Fibroblast of skin of right quadriceps (primary cell): ENCODE results near the gene EZH2.

Experiments
- DNase-seq: peaks from one replicate; pipeline ENCODE4 v3.0.0-alpha.2; 2013

The EZH2 gene

DNA sequence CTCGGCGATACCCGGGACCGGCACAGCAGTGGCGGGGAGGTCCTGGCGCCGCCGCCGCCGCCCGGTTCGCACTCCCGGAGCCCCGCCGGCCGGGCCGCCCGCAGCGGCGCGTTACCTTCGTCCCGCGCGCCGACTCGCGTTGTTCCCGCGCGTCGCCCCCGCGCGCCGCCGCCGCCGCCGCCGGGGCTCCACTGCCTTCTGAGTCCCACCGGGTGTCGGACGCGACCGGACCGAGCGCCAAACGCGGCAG, at the start of gene EZH2:
Gene EZH2 (minus strand): TSS at position 243 of the 250 bp plus-strand sequence. CDS start 36,993 bp downstream, outside the sequence.
- no peak for DNase-seq

GRCh38 chr7:148931470-148931869, 47.4 kb upstream of the EZH2 start:
- no peak for DNase-seq

DNA sequence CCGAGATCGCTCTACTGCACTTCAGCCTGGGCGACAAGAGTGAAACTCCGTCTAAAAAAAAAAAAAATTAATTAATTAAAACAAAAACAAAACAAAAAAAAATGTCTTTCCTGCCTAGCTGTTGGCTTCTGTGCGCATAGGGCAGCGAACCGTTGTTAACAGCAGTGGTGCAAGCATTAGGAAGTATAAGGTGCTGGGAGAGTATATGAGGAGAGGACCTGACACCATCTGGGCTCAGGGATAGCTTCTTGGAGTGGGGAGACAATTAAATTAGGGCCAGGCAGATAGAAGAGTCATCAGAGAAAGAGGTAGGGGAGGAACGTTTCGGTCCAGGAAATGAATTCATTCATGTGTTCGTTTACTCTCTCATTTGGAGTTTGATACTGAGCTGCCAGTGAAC, 46.2 kb upstream of the EZH2 start:
- no peak for DNase-seq

DNA sequence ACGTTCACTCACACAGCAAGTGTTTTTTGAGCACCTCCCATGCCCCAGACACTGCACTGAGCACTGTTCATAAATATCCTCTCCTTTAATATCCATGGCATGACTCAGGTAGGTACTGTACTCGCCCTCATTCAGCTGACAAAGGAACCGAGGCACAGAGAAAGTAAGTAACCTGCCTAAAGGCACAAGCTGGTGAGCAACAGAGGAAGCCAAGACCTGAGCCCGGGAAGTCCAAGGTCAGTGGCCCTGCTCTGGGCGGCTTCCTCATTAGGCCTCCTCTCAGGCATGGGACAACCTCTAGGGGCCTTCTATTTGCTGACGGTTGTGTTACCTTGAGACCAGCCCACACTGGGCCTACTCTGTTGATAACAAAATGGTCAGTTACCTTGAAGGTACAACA, 45.1 kb upstream of the EZH2 start:
- DNase-seq, result no peak

GRCh38 chr7:148927123-148928045, 43.3 kb upstream of the EZH2 start:
- no peak for DNase-seq

DNA sequence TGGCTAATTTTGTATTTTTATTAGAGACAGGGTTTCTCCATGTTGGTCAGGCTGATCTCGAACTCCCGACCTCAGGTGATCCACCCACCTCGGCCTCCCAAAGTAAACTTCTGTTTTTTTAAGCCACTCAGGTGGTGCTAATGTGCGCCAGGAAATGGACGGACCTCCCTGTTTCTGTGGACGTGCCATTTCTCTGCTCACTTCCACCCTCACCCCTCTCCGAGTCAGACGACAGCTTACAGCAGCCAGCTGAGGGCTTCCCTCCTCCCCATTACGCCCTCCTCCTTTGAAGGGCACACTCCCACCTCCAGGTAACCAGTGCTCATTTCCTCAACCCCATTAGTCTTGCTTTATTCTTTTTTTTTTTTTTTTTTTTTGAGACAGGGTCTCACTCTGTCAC, 41.7 kb upstream of the EZH2 start:
- DNase-seq, result no peak

DNA sequence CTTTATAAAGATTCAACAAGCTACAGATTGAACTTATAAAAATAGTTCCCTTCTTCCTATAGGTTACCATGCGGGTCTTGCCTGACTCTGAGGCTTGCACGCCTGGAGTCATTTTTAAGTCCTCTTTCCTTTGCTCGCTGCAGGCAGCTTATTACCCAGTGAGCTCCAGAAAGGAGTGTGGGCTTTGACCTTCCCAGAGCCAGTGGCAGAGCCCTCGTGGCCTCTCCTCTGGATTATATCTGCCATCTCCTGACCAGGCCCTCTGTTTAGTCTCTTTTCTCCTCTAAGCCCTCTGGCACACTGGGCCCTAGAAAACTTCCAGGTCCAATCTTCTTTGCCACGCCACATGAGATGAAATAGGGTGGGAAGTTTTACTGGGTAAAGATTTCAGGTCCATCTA, 39.9 kb upstream of the EZH2 start:
- DNase-seq, result no peak

DNA sequence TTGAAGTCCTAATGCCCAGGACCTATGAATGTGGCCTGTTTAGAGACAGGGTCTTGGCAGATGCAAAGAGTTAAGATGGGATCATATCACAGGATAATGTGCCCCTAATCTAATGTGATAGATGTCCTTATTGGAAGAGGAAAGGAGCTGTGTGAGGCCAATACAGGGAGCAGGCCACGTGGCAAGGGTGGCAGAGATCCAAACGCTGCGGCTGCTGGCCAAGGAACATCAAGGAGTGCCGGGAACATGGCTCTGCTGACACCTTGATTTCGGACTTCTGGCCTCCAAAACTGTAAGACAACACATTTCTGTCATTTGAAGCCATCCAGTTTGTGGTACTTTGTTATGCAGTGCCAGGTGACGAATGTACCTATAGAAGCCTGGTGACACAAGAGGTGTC, 37.7 kb upstream of the EZH2 start:
- DNase-seq, result no peak

DNA sequence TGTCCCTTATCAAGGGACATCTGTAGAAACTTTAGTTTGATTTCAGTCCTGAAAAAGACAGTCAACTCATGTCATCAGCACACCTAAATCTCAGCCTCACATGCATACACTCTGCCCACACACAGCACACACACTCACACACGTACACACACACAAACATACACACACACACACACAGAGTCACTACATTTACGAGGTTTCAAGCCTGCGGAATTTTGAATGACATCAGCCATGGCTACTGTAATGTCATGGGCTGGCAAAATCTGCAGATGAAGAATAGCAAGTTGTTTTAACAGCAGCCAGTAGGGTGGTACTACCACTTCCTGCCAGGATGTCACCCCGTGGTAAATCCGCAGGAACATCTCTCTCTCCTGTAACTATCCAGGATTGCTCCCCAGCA, 37.1 kb upstream of the EZH2 start:
- DNase-seq, result no peak

- DNase-seq, result no peak
These were observed 35.8 kb upstream of the EZH2 start for GRCh38 chr7:148919859-148920258.

DNA sequence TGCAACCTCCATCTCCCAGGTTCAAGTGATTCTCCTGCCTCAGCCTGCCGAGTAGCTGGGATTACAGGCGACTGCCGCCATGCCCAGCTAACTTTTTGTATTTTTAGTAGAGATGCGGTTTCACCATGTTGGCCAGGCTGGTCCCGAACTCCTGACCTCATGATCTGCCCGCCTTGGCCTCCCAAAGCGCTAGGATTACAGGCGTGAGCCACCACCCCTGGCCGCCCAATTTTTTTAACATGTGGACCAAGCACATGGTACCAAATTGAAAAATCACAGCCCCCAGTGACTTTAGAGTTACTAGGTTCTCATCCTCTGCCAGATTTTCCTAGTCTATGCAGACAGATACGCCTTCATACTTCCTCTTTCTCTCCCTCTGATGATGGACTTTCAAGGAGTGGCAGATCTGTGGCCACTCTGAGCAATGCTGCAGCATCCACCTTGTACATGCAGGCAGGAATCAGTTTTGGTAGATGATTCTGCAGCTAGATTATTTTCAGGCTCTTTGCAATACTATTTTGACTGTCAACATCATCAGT, 34.0 kb upstream of the EZH2 start:
- no peak for DNase-seq

GRCh38 chr7:148916186-148916585, 32.1 kb upstream of the EZH2 start:
- peak; percentile 78 for DNase-seq

DNA sequence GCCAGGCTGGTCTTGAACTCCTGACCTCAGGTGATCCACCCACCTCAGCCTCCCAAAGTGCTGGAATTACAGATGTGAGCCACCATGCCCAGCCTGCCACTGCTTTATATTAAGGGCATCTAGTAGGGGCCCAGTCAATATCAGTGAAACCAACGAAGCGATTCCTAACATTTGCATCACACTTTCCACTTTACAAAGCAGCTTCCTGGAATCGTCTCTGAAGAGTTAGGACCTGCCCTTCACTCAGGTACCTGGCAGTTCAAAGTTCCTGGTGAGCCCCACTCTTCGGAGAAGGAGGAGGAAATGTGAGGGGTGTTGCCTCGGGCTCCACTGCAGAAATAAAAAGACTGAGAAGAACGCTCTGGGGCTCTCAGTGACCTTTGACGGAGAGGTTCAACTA, 31.1 kb upstream of the EZH2 start:
- DNase-seq, result no peak

DNA sequence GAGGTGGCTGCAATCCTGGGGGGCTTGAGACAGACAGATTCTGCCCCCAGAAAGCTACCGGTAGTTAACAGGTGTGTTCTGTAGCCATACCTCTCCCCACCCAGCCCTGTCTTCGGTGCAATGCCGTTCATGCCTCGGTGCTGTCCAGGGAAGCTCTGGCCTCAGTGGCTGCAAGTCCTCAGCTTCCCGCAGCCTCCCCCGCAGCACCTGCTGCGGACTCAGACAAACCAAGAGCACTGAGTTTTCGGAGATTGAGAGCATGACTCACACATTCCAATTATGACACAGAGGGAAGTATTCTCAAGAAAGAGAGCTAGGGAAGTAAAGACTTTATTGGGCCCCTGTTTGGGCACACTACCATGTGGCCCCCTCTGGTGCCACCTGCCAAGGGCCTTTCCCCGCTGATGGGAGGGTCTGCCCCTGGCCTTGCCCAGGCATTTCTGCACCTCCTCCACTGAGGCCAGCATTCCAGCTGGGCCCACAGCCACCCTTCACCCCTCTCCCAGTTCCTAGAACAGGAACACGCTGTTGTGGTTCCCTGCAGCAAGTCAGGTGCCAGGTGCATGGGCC, 30.2 kb upstream of the EZH2 start:
- peak; percentile 56 for DNase-seq

- no peak for DNase-seq
These were observed 28.9 kb upstream of the EZH2 start for GRCh38 chr7:148912758-148913541.

DNA sequence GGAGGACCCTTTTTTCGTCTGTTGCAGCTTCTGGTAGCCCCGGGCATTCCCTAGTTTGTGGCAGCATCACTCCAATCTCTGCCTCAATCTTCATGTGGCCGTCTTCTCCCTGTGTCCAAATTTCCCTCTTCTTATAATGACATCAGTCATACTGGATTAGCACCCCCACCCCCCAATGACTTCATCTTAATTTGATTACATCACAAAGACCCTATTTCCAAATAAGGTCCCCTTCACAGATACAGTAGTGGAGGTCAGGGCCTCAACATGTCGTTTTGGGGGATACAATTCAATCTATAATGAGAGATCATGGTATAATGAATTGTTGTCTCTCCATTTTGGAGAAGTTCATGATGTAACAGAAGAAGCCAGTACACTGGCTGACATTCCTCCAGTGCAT, 28.1 kb upstream of the EZH2 start:
- DNase-seq, result no peak

- DNase-seq, result no peak
These were observed 27.5 kb upstream of the EZH2 start for GRCh38 chr7:148911626-148912025.

GRCh38 chr7:148909568-148909967, 25.5 kb upstream of the EZH2 start:
- no peak for DNase-seq

- no peak for DNase-seq
These were observed 22.8 kb upstream of the EZH2 start for GRCh38 chr7:148906707-148907498.

DNA sequence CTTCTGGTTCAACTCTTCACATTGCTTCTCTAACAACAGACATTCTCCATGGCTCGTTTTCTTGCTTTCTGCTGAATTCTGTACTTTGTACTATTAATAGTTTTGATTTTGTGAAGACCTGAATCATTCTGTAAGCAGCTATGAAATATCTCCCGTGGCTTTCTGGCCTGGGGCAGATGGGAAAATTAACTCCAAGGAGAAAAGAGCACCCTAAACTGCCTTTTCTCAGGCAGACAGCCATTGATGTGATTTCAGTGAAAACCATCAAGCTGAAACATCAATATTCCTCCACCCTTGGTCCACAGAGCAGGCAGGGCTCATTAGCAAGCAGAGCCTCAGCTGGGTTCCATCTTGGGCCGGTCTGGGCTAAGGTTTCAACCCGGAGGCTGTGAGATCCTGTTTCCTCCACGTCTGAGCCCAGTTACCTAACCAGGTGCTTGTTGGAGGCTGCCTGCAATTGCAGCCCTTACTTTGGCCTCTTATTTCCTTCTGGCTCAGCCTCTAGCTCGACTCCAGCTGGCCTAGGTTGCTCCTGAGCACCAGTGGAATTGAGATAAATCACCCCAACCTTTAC, 21.1 kb upstream of the EZH2 start:
- no peak for DNase-seq

DNA sequence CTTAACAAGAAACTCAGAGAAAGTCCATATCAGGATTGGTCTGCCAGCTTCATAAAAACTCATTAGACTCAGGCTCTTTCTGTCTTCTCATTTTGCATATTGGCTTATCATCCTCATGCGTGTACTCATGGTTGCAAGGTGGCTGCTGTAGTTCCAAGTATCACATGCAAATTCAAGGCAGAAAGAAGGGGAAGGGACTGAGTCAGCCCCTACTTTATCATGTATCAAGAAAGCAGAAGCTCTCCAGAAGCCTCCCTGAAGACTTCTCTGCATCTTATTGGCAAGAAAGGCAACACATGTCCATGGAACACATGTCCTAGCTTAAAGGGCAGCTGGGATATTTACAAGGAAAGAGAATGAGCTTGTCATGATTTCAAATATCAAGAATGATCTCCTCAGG, 19.4 kb upstream of the EZH2 start:
- DNase-seq, result no peak

GRCh38 chr7:148901178-148901577, 17.1 kb upstream of the EZH2 start:
- no peak for DNase-seq
